ENCODE results near the gene KLRC1. TPM values are rescaled to one million over a fixed set of nuclear protein-coding genes. Genes with fewer than 3 reads are reported as not detected.
"Not testable (repeated sequence)": the region's sequence is repeated elsewhere in the genome, so short reads cannot be mapped to it uniquely, and the experiment has no call there.

KLRC1 gene
- polyA plus RNA-seq, 1 donor from 2014 or later, result not detected

DNA sequence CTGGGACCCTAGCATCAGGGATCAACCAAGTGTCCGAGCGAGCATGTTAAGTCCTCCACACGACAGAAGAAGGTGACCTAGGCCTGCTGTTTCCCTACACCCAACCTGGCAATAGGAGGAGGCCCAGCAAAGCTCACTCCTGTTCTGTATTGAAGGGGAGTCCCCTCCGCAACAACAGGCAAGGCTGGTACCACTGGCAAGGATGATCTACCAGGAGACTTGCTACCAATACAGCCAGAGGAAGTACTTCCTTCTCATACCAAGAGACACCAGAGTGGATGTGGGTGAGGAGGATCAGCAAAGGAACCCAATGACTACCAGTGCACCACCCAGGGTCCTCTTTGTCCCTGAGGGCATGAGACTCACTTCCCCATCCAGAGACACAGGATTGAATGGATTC is 4.9 kb downstream of the KLRC1 start:
- H3K9me3 ChIP-seq (ENCODE audit: low read length), result no peaks in the 10 kb centered on the region
- H3K27me3 ChIP-seq (ENCODE audit: insufficient read depth, low read depth, low read length), result no peaks in the 10 kb centered on the region
- H3F3A ChIP-seq (ENCODE audit: insufficient read depth, low read length, poor library complexity, severe bottlenecking), result no peaks in the 10 kb centered on the region
- H3K4me3 ChIP-seq (ENCODE audit: low read length), result no peak overlapping the region
- no peak overlapping the region for H3K4me2 ChIP-seq (ENCODE audit: low read length)
- no peaks in the 10 kb centered on the region for H3K79me2 ChIP-seq (replicated peaks; ENCODE audit: insufficient read depth, low read length)
- no peak overlapping the region for H3K27ac ChIP-seq (ENCODE audit: low read length)
- H3K36me3 ChIP-seq (ENCODE audit: insufficient read depth, low read length), result no peaks in the 10 kb centered on the region
- no peak overlapping the region for H3K9ac ChIP-seq (ENCODE audit: low read length)
- H3K9me2 ChIP-seq (ENCODE audit: insufficient read depth, low read length), result no peaks in the 10 kb centered on the region
- H2AFZ ChIP-seq (ENCODE audit: low read depth, low read length), result no peak overlapping the region
- no peaks in the 10 kb centered on the region for H4K20me1 ChIP-seq (ENCODE audit: insufficient read depth)
- no peak for TF ChIP-seq TAF1 (IDR thresholded peaks at IDR 0.05; ENCODE audit: low read depth)
- TF ChIP-seq EP300 (conservative IDR thresholded peaks at IDR 0.05; ENCODE audit: poor library complexity, severe bottlenecking), result no peak
- no peak for TF ChIP-seq RAD21 (conservative IDR thresholded peaks at IDR 0.05)
- TF ChIP-seq, protein P1, sequence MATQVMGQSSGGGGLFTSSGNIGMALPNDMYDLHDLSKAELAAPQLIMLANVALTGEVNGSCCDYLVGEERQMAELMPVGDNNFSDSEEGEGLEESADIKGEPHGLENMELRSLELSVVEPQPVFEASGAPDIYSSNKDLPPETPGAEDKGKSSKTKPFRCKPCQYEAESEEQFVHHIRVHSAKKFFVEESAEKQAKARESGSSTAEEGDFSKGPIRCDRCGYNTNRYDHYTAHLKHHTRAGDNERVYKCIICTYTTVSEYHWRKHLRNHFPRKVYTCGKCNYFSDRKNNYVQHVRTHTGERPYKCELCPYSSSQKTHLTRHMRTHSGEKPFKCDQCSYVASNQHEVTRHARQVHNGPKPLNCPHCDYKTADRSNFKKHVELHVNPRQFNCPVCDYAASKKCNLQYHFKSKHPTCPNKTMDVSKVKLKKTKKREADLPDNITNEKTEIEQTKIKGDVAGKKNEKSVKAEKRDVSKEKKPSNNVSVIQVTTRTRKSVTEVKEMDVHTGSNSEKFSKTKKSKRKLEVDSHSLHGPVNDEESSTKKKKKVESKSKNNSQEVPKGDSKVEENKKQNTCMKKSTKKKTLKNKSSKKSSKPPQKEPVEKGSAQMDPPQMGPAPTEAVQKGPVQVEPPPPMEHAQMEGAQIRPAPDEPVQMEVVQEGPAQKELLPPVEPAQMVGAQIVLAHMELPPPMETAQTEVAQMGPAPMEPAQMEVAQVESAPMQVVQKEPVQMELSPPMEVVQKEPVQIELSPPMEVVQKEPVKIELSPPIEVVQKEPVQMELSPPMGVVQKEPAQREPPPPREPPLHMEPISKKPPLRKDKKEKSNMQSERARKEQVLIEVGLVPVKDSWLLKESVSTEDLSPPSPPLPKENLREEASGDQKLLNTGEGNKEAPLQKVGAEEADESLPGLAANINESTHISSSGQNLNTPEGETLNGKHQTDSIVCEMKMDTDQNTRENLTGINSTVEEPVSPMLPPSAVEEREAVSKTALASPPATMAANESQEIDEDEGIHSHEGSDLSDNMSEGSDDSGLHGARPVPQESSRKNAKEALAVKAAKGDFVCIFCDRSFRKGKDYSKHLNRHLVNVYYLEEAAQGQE (IDR thresholded peaks at IDR 0.05; ENCODE audit: borderline replicate concordance), result no peak
- TF ChIP-seq MXI1 (conservative IDR thresholded peaks at IDR 0.05; ENCODE audit: poor library complexity, severe bottlenecking), result no peak
- TF ChIP-seq, protein P2, sequence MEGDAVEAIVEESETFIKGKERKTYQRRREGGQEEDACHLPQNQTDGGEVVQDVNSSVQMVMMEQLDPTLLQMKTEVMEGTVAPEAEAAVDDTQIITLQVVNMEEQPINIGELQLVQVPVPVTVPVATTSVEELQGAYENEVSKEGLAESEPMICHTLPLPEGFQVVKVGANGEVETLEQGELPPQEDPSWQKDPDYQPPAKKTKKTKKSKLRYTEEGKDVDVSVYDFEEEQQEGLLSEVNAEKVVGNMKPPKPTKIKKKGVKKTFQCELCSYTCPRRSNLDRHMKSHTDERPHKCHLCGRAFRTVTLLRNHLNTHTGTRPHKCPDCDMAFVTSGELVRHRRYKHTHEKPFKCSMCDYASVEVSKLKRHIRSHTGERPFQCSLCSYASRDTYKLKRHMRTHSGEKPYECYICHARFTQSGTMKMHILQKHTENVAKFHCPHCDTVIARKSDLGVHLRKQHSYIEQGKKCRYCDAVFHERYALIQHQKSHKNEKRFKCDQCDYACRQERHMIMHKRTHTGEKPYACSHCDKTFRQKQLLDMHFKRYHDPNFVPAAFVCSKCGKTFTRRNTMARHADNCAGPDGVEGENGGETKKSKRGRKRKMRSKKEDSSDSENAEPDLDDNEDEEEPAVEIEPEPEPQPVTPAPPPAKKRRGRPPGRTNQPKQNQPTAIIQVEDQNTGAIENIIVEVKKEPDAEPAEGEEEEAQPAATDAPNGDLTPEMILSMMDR (IDR thresholded peaks at IDR 0.05; ENCODE audit: poor library complexity, severe bottlenecking), result no peak
- TF ChIP-seq POLR2AphosphoS5 (IDR thresholded peaks at IDR 0.05), result no peak
- TF ChIP-seq SMC3 (conservative IDR thresholded peaks at IDR 0.05; ENCODE audit: poor library complexity), result no peak

DNA sequence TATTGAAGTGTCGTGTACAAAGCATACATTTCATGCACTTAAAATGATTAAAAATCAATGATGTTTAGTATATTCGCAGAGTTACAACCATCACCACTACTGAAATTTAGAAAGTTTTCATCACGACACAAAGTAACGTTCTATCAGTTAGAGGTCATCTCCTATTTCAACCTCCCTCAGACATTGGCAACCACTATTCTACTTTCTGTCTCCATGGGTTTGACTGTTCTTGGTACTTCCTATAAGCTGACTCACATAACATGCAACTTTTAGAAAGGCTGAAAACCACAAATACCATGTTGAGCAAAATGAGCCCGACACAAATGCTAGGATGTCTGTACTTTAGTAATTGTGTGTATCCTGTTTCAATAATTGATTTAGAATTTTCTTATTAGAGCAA is 7.1 kb downstream of the KLRC1 start:
- not testable (repeated sequence) for H3K9ac ChIP-seq (ENCODE audit: low read length); H3K36me3 ChIP-seq (ENCODE audit: insufficient read depth, low read length); H3K9me3 ChIP-seq (ENCODE audit: low read length); H3K4me3 ChIP-seq (ENCODE audit: low read length); H3K4me2 ChIP-seq (ENCODE audit: low read length); H3K9me2 ChIP-seq (ENCODE audit: insufficient read depth, low read length); H2AFZ ChIP-seq (ENCODE audit: low read depth, low read length); H3K27ac ChIP-seq (ENCODE audit: low read length); H4K20me1 ChIP-seq (ENCODE audit: insufficient read depth); H3K27me3 ChIP-seq (ENCODE audit: insufficient read depth, low read depth, low read length); H3F3A ChIP-seq (ENCODE audit: insufficient read depth, low read length, poor library complexity, severe bottlenecking); H3K79me2 ChIP-seq (replicated peaks; ENCODE audit: insufficient read depth, low read length)

DNA sequence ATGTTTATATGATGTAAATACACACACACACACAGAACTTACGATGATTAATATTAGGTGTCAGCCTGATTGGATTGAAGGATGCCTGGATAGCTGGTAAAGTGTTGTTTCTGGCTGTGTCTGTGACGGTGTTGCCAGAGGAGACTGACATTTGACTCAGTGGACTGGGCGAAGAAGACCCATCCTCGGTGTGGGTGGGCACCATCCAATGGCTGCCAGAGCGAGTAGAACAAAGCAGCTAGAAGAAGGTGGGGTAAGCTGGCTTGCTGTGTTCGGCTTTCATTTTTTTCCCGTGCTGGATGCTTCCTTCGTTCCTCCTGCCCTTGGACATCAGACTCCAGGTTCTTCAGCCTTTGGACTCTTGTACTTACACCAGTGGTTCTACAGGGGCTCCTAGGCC is 12.0 kb downstream of the KLRC1 start:
- H3K4me3 ChIP-seq (ENCODE audit: low read length); H3K4me2 ChIP-seq (ENCODE audit: low read length); H3F3A ChIP-seq (ENCODE audit: insufficient read depth, low read length, poor library complexity, severe bottlenecking); H3K27me3 ChIP-seq (ENCODE audit: insufficient read depth, low read depth, low read length); H3K9me2 ChIP-seq (ENCODE audit: insufficient read depth, low read length); H2AFZ ChIP-seq (ENCODE audit: low read depth, low read length); H3K27ac ChIP-seq (ENCODE audit: low read length); H3K9ac ChIP-seq (ENCODE audit: low read length); H3K79me2 ChIP-seq (replicated peaks; ENCODE audit: insufficient read depth, low read length); H4K20me1 ChIP-seq (ENCODE audit: insufficient read depth); H3K36me3 ChIP-seq (ENCODE audit: insufficient read depth, low read length); H3K9me3 ChIP-seq (ENCODE audit: low read length): not testable (repeated sequence)

DNA sequence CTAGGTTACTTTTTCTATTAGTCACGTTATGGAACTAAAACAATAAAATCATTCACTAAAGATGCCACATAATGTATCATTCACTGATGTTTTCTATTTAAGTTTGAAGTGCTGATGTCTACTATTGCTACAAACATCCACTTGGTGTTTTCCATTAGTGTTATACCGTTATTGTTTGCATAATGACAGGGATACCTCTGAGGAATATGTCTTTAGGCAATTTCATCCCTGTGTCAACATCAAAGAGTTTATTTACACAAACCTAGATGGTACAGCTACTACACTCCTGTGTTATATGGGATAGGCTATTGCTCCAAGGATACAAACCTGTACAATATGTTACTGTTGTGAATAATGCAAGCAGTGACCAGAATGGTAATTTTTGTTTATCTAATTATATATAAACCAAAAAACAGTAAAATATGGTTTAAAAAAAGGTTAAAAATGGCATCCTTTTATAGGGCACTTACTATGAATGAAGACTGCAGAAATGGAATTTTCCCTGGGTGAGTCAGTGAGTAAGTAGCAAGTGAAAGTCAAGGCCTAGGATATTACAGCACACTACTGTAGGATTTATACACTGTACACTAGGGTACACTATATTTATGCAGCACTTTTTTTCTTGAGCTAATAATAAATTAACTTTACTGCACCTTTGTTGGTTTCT is 13.4 kb downstream of the KLRC1 start:
- H3K4me3 ChIP-seq (ENCODE audit: low read length); H3K36me3 ChIP-seq (ENCODE audit: insufficient read depth, low read length); H3K27ac ChIP-seq (ENCODE audit: low read length); H3K4me2 ChIP-seq (ENCODE audit: low read length); H3K27me3 ChIP-seq (ENCODE audit: insufficient read depth, low read depth, low read length); H4K20me1 ChIP-seq (ENCODE audit: insufficient read depth); H2AFZ ChIP-seq (ENCODE audit: low read depth, low read length); H3K79me2 ChIP-seq (replicated peaks; ENCODE audit: insufficient read depth, low read length); H3K9me2 ChIP-seq (ENCODE audit: insufficient read depth, low read length); H3K9ac ChIP-seq (ENCODE audit: low read length); H3K9me3 ChIP-seq (ENCODE audit: low read length); H3F3A ChIP-seq (ENCODE audit: insufficient read depth, low read length, poor library complexity, severe bottlenecking): not testable (repeated sequence)

DNA sequence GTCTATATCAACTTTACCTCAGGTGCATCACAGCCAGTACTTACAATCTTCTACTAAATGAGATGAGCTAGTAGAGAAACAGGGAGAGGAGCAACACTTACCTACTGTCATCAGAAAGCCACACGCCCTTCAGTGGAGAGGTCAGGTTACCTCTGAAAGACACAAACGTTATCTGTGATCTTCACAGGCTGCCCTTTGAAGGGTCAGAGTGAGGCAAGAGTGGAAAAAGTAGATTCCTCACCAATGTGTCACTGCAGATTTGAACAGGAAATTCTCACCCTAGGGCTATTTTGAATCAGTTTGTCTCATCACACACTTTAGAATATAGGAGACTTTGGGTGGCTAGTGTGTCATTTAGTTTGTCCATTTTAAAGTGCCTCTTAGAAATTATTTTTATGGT is 15.6 kb downstream of the KLRC1 start:
- not testable (repeated sequence) for H4K20me1 ChIP-seq (ENCODE audit: insufficient read depth); H3K4me3 ChIP-seq (ENCODE audit: low read length); H3F3A ChIP-seq (ENCODE audit: insufficient read depth, low read length, poor library complexity, severe bottlenecking); H3K79me2 ChIP-seq (replicated peaks; ENCODE audit: insufficient read depth, low read length); H3K27ac ChIP-seq (ENCODE audit: low read length); H3K9me2 ChIP-seq (ENCODE audit: insufficient read depth, low read length); H2AFZ ChIP-seq (ENCODE audit: low read depth, low read length); H3K4me2 ChIP-seq (ENCODE audit: low read length); H3K27me3 ChIP-seq (ENCODE audit: insufficient read depth, low read depth, low read length); H3K9me3 ChIP-seq (ENCODE audit: low read length); H3K9ac ChIP-seq (ENCODE audit: low read length); H3K36me3 ChIP-seq (ENCODE audit: insufficient read depth, low read length)

Data from neural cell (in vitro differentiated cells).